Neutrophil (primary cell): ENCODE results near the gene DBNL.
A peak's percentile ranks its signal among the peaks of the same experiment; 100 is the strongest.
"Not testable (repeated sequence)": the region's sequence is repeated elsewhere in the genome, so short reads cannot be mapped to it uniquely, and the experiment has no call there.

Experiments
- H3K27ac ChIP-seq: fragments of 200-600 bp; sonication (generic); 2 replicates; pipeline ENCODE4 v1.5.1; 2016; ENCODE audit warnings: mild to moderate bottlenecking, moderate library complexity
- H3K27me3 ChIP-seq: fragments of 200-600 bp; sonication (generic); 2 replicates; pipeline ENCODE4 v1.6.0; 2016; ENCODE audit warnings: mild to moderate bottlenecking
- H3K36me3 ChIP-seq: fragments of 200-600 bp; sonication (generic); 2 replicates; pipeline ENCODE4 v1.5.1; 2017
- H3K4me1 ChIP-seq, 2 experiments: fragments of 200-600 bp in 1 of 2; sonication (generic) in 1 of 2; 1 replicate in 1 of 2; 2 replicates in 1 of 2; pipeline versions ENCODE4 v1.5.1 to v1.6.1; 2013 to 2016; ENCODE audit warnings: low read depth in 1 of 2, low read length in 1 of 2, mild to moderate bottlenecking in 1 of 2, moderate library complexity in 1 of 2; ENCODE audit not compliant: control insufficient read depth in 1 of 2, insufficient read depth in 1 of 2
- H3K4me3 ChIP-seq, 2 experiments: fragments of 200-600 bp in 1 of 2; sonication (generic) in 1 of 2; 1 replicate in 1 of 2; 2 replicates in 1 of 2; pipeline ENCODE4 v1.5.1; 2013 to 2016; ENCODE audit warnings: low read depth in 1 of 2, low read length in 1 of 2, mild to moderate bottlenecking in 1 of 2, moderate library complexity in 1 of 2
- H3K9me3 ChIP-seq: fragments of 200-600 bp; sonication (generic); 2 replicates; pipeline ENCODE4 v1.5.1; 2016
- CTCF ChIP-seq: fragments of 200-600 bp; sonication (generic); IDR thresholded peaks from 2 replicates; pipeline ENCODE4 v1.5.1; 2016; ENCODE audit warnings: antibody characterized with exemption

The DBNL gene

GRCh38 chr7:44044315-44045225 lies at the start of gene DBNL:
Gene DBNL (plus strand): TSS chr7:44044702. CDS start chr7:44044738, 36 bp downstream.
- H3K27me3 ChIP-seq: no peaks in the 10 kb centered on the region
- peak; percentile 41 for TF ChIP-seq CTCF
- no peaks in the 10 kb centered on the region for H3K9me3 ChIP-seq
- peak within 1 kb of the TSS; percentile 99 for H3K27ac ChIP-seq
- peaks cover 12% of the 10 kb centered on the region for H3K36me3 ChIP-seq
- peaks cover 62 to 74% of the 10 kb centered on the region in 2 experiments for H3K4me1 ChIP-seq
- H3K4me3 ChIP-seq: peak within 1 kb of the TSS; percentile 73 to 85

GRCh38 chr7:43997532-43997931 lies 47.0 kb upstream of the DBNL start, which contains the start of gene SPDYE1:
Gene SPDYE1 (plus strand): TSS chr7:43997897. CDS start chr7:43999950, 2,053 bp downstream.
- not testable (repeated sequence) for H3K4me1 ChIP-seq, H3K27ac ChIP-seq, H3K36me3 ChIP-seq, H3K4me3 ChIP-seq, H3K9me3 ChIP-seq, H3K27me3 ChIP-seq

- not testable (repeated sequence) for H3K4me3 ChIP-seq, H3K9me3 ChIP-seq, H3K27ac ChIP-seq, H3K27me3 ChIP-seq, H3K4me1 ChIP-seq
- H3K36me3 ChIP-seq: peaks cover 47% of the 10 kb centered on the region
These were observed 32.4 kb upstream of the DBNL start for GRCh38 chr7:44012081-44012480.

- H3K4me3 ChIP-seq, H3K27ac ChIP-seq, H3K27me3 ChIP-seq, H3K9me3 ChIP-seq, H3K4me1 ChIP-seq: not testable (repeated sequence)
- H3K36me3 ChIP-seq: peaks cover 30% of the 10 kb centered on the region
These were observed 29.4 kb upstream of the DBNL start for GRCh38 chr7:44015090-44015489.

- Histone ChIP-seq H3K36me3 (peaks cover 15% of the 10 kb centered on the region), H3K4me3 (peak overlapping the region; percentile 70 to 75), H3K27ac (peak overlapping the region; percentile 83), H3K4me1 (peaks cover 8 to 12% of the 10 kb centered on the region in 2 experiments)
- TF ChIP-seq CTCF: peak; percentile 82
- not testable (repeated sequence) for H3K27me3 ChIP-seq, H3K9me3 ChIP-seq
These were observed 25.4 kb upstream of the DBNL start for GRCh38 chr7:44018857-44019807.

- not testable (repeated sequence) for H3K9me3 ChIP-seq, H3K27me3 ChIP-seq, H3K36me3 ChIP-seq
- peak overlapping the region in 1 of 2 experiments; percentile 75 for H3K4me3 ChIP-seq
- peaks cover 8 to 12% of the 10 kb centered on the region in 2 experiments for H3K4me1 ChIP-seq
- peak overlapping the region; percentile 83 for H3K27ac ChIP-seq
These were observed 24.7 kb upstream of the DBNL start for GRCh38 chr7:44019825-44020224.

GRCh38 chr7:44022069-44022468 lies 22.4 kb upstream of the DBNL start:
- not testable (repeated sequence) for H3K9me3 ChIP-seq, H3K4me3 ChIP-seq, H3K27ac ChIP-seq, H3K36me3 ChIP-seq, H3K27me3 ChIP-seq
- H3K4me1 ChIP-seq: peaks cover 8 to 12% of the 10 kb centered on the region in 2 experiments

- H3K27me3 ChIP-seq, H3K4me3 ChIP-seq, H3K27ac ChIP-seq, H3K36me3 ChIP-seq, H3K9me3 ChIP-seq: not testable (repeated sequence)
- H3K4me1 ChIP-seq: peaks cover 6 to 10% of the 10 kb centered on the region in 2 experiments
These were observed 21.6 kb upstream of the DBNL start for GRCh38 chr7:44022796-44023467.

GRCh38 chr7:44029433-44029832 lies 15.1 kb upstream of the DBNL start:
- H3K4me3 ChIP-seq, H3K9me3 ChIP-seq, H3K27me3 ChIP-seq, H3K36me3 ChIP-seq, H3K4me1 ChIP-seq: not testable (repeated sequence)
- H3K27ac ChIP-seq: peak overlapping the region; percentile 67

- H3K27ac ChIP-seq: peak overlapping the region; percentile 67
- not testable (repeated sequence) for H3K4me3 ChIP-seq, H3K27me3 ChIP-seq, H3K4me1 ChIP-seq, H3K36me3 ChIP-seq, H3K9me3 ChIP-seq
These were observed 14.5 kb upstream of the DBNL start for GRCh38 chr7:44030029-44030428.

- H3K27me3 ChIP-seq, H3K36me3 ChIP-seq, H3K4me3 ChIP-seq, H3K9me3 ChIP-seq, H3K4me1 ChIP-seq, H3K27ac ChIP-seq: not testable (repeated sequence)
These were observed 13.2 kb upstream of the DBNL start for GRCh38 chr7:44031319-44031718.
